COLO668 (cell line): ENCODE measurements around the gene MICU1.
"Not testable (repeated sequence)": the region's sequence is repeated elsewhere in the genome, so short reads cannot be mapped to it uniquely, and the experiment has no call there.

ENCODE experiments used
- DNase-seq: peaks from one replicate; lab custom pipeline; 2025; ENCODE audit not compliant: unreplicated experiment; lab: John Stamatoyannopoulos, UW

Gene MICU1, protein sequence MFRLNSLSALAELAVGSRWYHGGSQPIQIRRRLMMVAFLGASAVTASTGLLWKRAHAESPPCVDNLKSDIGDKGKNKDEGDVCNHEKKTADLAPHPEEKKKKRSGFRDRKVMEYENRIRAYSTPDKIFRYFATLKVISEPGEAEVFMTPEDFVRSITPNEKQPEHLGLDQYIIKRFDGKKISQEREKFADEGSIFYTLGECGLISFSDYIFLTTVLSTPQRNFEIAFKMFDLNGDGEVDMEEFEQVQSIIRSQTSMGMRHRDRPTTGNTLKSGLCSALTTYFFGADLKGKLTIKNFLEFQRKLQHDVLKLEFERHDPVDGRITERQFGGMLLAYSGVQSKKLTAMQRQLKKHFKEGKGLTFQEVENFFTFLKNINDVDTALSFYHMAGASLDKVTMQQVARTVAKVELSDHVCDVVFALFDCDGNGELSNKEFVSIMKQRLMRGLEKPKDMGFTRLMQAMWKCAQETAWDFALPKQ

GRCh38 chr10:72625608-72626443 is at the start of gene MICU1:
MICU1 (minus strand) TSS chr10:72626079; CDS start chr10:72566793, 59,286 bp downstream.
- peak; percentile 91 for DNase-seq

DNA sequence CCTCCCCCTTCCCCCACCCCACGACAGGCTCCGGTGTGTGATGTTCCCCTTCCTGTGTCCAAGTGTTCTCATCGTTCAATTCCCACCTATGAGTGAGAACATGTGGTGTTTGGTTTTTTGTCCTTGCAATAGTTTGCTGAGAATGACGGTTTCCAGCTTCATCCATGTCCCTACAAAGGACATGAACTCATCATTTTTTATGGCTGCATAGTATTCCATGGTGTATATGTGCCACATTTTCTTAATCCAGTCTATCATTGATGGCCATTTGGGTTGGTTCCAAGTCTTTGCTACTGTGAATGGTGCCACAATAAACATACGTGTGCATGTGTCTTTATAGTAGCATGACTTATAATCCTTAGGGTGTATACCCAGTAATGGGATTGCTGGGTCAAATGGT is 48.3 kb upstream of the MICU1 start:
- DNase-seq = not testable (repeated sequence)

- no peak for DNase-seq
Observed at GRCh38 chr10:72673280-72673679, 47.4 kb upstream of the MICU1 start.

- no peak for DNase-seq
Observed at GRCh38 chr10:72667207-72667864, 41.5 kb upstream of the MICU1 start.

DNA sequence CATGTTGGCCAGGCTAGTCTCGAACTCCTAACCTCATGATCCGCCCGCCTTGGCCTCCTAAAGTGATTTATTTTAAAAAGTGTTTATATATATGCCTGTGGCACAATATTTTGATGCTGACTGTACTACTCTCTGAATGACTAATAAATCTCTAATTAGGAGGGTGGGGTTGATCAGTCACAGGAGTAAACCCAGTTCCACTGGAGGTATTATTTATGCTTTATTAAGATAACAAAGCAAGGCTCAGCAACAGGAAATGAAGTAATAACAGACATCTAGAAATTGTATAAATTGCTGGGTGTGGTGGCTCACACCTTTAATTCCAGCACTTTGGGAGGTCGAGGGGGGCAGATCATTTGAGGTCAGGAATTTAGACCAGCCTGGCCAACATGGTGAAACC is 40.0 kb upstream of the MICU1 start:
- DNase-seq = no peak

GRCh38 chr10:72663971-72664370 is 38.1 kb upstream of the MICU1 start:
- DNase-seq = no peak

DNA sequence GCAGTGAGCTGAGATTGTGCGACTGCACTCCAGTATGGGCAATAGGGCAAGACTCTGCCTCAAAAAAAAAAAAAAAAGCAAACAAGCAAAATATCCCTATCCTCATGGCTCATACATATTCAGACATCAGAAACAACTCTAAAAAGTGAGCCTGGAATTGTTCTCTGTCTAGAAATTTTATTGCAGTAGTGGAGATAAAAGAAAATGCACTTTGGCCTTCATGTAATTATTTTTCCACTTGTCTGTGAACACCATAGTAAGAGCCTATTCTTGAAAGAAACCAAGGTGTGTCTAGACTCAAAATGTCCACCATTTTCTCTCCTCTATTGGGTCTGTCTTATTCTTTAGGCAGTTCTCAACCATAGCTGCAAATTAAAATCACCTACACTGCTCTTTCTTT is 35.6 kb upstream of the MICU1 start:
- no peak for DNase-seq

GRCh38 chr10:72660220-72660619 is 34.3 kb upstream of the MICU1 start:
- DNase-seq = no peak

- no peak for DNase-seq
Observed at GRCh38 chr10:72659694-72660093, 33.8 kb upstream of the MICU1 start.

- no peak for DNase-seq
Observed at GRCh38 chr10:72658696-72659400, 33.0 kb upstream of the MICU1 start.

DNA sequence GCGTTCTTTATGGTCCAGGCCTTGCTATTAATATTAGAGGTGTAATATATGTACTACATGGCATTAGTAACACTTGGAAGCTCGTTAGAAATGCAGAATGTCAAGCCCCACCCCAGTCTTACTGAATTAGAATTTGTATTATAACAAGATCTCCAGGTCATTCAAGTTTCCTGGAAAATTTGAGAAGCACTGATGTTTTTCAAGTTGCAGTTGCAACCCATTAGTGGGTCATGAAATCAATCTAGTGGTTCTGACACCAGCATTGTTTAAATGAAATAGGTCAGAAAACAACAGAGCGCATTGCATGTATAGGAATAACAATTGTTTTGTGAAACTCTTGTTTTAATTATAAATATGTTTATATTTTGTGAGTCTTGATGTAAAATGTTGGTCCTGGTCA is 28.8 kb upstream of the MICU1 start:
- DNase-seq = no peak

- no peak for DNase-seq
Observed at GRCh38 chr10:72653383-72654096, 27.7 kb upstream of the MICU1 start.

DNA sequence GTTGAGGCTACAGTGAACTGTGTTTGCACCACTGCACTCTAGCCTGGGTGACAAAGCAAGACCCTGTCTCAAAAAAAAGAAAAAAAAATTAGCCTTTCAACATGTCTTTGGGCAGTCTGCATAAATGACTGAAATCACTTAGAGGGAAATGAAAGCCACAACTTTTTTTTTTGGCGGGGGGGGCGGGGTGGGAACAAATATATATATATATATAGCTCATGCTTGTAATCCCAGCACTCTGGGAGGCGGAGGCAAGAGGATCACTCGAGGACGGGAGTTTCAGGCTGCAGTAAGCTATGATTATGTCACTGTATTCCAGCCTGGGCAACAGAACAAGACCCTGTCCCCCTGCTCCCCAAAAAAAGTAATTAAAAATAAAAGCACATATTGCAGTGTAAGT is 23.4 kb upstream of the MICU1 start:
- DNase-seq = no peak

DNA sequence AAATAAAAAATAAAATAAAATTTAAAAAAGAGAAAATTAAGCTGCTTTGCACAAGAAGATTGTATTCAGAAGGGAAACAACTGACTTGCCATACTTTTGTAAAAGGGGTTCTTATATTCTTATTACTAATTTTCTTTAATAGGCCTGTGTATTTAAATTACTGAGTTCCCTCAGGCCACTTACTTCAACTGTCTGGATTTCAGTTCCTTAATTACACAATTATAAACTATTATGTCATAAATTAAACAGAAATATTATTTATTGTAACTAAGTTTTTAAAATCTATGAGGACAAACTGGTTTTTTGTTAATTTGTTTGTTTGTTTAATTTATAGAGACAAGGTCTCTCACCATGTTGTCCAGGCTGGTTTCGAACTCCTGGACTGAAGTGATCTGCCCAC is 22.4 kb upstream of the MICU1 start:
- no peak for DNase-seq

DNA sequence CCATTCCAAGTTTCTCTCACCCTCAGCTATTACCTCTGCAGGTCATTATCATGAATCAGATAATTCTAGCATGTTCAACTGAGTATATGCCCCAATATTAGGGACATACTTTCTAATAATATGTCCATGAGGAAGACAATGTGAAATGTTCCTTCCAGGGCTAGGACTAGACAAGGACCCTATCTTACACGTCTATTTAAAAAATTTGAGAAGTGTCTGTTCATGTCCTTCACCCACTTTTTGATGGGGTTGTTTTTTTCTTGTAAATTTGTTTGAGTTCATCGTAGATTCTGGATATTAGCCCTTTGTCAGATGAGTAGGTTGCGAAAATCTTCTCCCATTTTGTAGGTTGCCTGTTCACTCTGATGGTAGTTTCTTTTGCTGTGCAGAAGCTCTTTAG is 21.1 kb upstream of the MICU1 start:
- DNase-seq = not testable (repeated sequence)

GRCh38 chr10:72645263-72645858 is 19.5 kb upstream of the MICU1 start:
- no peak for DNase-seq

DNA sequence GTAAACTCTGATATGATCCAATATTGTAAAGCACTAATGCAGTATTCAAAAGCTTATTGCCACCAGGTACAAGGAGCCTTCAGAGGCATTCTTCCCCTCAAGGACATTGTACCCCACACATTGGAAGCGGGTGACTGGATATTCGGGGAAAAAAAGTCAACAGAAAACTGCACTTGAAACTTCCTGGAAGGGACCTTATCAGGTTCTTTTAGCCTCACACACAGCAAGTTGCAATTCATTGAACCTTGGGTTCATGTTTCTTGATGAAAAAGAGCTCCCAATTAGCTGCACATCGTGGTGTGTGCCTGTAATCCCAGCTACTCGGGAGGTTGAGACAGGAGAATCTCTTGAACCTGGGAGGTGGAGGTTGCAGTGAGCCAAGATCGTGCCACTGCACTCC is 16.4 kb upstream of the MICU1 start:
- no peak for DNase-seq

DNA sequence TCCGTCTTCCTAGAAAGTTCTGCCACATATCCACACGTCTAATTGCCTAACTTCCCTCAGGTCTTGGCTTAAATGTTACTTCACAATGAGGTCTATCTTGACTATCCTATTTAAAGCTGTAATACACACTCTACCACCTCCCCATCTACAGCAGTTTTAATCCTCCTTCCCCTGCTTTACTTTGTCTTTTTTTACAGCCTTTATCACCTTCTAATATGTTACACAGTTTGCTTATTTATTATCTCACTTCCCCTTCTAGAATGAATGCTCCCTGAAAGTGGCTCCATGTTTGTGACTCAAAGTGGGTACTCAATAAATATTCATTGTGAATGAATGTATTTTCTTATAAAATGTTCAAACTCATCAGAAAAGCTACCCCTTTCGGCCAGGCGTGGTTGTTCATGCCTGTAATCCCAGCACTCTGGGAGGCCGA is 13.6 kb upstream of the MICU1 start:
- DNase-seq = no peak

DNA sequence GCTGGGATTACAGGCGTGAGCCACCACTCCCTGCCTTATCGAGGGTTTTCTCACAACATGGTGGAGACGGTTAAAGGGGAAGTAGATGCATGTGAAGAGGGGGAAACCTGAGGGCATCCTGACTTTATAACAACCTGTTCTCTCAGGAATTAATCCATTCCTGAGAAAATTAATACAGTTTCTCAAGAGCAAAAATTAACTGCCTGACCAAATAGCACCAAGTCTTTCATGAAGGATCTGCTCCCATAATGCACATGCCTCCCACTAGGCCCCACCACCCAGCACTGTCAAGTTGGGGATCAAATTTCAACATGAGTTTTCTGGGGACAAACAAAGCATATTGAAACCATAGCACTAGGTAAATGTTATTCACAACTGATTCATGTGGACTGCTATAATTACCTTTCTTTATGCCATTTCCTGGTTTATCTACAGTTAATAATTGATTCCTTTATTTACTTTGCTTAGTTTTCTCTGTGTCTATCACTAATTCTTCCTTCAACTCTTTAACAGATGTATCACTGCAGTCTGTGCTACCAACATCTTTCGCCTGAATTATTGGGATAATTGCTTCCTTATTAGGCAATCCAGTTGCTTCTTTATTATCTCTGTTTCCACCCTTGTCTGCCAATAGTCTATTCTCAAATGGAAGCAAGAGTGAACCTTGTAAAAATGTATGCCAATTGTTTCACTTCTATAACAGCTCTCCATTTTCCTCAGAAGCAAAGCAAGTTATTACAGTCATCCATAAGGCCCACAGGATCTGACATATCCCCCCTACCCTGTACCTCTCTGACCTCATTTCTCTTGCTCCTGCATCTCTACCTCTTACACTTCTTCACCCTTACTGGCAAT is 12.9 kb upstream of the MICU1 start:
- peak; percentile 24 for DNase-seq
